ENCODE measurements around the gene MLEC. TPM values are rescaled to one million over a fixed set of nuclear protein-coding genes. Genes with fewer than 3 reads are reported as not detected.
A peak's percentile ranks its signal among the peaks of the same experiment; 100 is the strongest.

MLEC gene
- total RNA-seq, 1 donor from 2014 or later, result 115 TPM

GRCh38 chr12:120684523-120684932, 2.4 kb upstream of the MLEC start:
- peaks cover 10% of the 10 kb centered on the region for H3K4me1 ChIP-seq
- DNase-seq (no peak), ATAC-seq (no peak)
- no peak overlapping the region for H3K4me3 ChIP-seq
- no peak overlapping the region for H3K27ac ChIP-seq
- H3K9me3 ChIP-seq, result no peaks in the 10 kb centered on the region
- H3K27me3 ChIP-seq, result no peaks in the 10 kb centered on the region
- TF ChIP-seq, protein P1, sequence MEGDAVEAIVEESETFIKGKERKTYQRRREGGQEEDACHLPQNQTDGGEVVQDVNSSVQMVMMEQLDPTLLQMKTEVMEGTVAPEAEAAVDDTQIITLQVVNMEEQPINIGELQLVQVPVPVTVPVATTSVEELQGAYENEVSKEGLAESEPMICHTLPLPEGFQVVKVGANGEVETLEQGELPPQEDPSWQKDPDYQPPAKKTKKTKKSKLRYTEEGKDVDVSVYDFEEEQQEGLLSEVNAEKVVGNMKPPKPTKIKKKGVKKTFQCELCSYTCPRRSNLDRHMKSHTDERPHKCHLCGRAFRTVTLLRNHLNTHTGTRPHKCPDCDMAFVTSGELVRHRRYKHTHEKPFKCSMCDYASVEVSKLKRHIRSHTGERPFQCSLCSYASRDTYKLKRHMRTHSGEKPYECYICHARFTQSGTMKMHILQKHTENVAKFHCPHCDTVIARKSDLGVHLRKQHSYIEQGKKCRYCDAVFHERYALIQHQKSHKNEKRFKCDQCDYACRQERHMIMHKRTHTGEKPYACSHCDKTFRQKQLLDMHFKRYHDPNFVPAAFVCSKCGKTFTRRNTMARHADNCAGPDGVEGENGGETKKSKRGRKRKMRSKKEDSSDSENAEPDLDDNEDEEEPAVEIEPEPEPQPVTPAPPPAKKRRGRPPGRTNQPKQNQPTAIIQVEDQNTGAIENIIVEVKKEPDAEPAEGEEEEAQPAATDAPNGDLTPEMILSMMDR (IDR thresholded peaks at IDR 0.05), result no peak
- intact Hi-C loops (cut with DNase I), result no loop called here
- no peaks in the 10 kb centered on the region for H3K36me3 ChIP-seq

DNA sequence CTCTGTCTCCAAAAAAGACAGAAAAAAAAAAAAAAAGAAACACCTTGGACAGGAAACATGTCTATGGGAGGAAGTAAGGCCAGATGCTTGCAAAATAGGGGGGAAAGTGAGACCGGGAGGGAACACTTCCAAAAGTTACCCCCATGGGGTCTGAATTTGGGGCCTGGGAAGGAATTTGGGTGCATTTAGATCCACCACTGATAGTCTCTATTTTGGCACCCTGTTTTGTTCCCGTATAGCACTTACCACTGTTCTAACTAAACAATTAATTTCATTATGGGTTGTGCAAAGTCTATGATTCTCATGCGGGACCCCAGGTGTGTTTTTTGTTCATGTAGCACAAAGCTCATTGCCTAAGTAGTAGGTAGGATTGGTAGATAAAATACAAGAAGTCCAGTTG, 1.4 kb upstream of the MLEC start:
- H3K27ac ChIP-seq, result no peak overlapping the region
- no peak overlapping the region for H3K4me3 ChIP-seq
- peaks cover 20% of the 10 kb centered on the region for H3K4me1 ChIP-seq
- H3K36me3 ChIP-seq, result no peaks in the 10 kb centered on the region
- H3K27me3 ChIP-seq, result no peaks in the 10 kb centered on the region
- H3K9me3 ChIP-seq, result no peaks in the 10 kb centered on the region
- TF ChIP-seq, protein P1 (IDR thresholded peaks at IDR 0.05), result no peak
- DNase-seq, result no peak
- no peak for ATAC-seq
- intact Hi-C loops (cut with DNase I), result no loop called here

DNA sequence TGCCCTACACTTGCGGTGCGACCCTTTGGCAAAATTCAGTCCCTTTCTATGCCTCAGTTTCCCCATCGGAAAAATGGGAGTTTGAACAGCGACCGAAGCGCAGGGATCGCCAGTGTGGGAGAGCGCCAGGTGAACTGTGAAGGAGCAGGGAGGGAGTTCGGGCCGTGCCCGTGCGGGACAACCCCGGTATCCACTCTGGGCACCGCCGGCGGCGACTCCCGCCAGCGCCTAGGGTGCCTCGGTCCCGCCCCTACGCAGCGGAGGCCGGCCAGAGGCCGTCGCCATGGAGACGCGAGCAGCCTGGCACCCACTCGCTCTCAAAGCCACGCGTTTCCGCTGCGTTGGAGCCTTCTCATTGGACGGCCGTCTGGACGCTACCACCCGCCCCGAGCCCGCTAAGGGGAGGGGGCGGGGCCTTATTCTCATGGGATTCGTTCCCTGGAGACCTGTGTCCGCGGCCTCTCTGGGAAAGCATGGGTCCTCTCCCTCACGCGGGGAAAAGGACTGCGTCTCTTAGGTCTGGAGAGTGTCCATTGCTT, 729 bp upstream of the MLEC start:
- H3K36me3 ChIP-seq, result no peaks in the 10 kb centered on the region
- intact Hi-C loops (cut with DNase I), result no loop called here
- no peaks in the 10 kb centered on the region for H3K9me3 ChIP-seq
- DNase-seq (peak; percentile 99), ATAC-seq (peak; percentile 90)
- H3K4me3 ChIP-seq, result peak overlapping the region; percentile 91
- TF ChIP-seq, protein P1 (IDR thresholded peaks at IDR 0.05), result no peak
- H3K4me1 ChIP-seq, result peaks cover 20% of the 10 kb centered on the region
- peak overlapping the region; percentile 88 for H3K27ac ChIP-seq
- no peaks in the 10 kb centered on the region for H3K27me3 ChIP-seq

DNA sequence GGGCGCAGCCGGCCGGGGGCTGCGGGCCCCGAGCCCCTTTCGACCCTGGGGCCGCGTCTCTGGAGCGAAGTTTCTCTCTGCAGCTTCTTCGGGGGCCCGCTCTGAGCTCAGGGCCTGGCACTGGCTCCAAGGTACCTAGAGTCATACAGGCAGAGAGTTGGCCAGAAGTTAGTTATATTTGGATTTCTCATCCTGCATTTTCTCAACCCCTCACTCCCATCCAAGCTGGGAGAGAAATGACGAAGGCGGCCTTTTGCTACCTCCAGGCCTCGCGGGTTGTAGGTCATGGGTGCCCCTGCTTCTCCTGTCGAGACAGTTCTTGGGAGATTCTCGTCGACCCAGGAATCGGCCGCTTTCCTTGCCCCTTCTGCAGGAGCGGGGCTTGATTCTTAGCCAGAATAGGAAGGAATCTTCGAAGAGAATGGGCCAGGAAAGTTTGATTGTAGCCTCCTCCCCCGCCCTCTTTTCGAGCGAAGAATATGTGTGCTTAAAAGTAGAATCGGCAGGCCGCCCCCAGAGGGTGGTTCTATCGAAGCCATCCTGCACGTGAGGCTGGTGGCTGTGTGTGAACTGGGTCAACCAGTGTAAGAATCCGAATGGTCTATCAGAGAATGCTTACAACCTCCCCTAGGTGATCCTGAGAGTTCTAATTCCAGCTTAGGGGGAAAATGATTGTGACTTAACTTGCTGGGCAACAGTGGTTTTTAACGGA, 785 bp downstream of the MLEC start:
- TF ChIP-seq, protein P1 (IDR thresholded peaks at IDR 0.05), result no peak
- Histone ChIP-seq H3K4me3 (peak overlapping the region; percentile 91), H3K4me1 (peaks cover 20% of the 10 kb centered on the region), H3K36me3 (no peaks in the 10 kb centered on the region), H3K27ac (peak overlapping the region; percentile 88), H3K9me3 (no peaks in the 10 kb centered on the region), H3K27me3 (no peaks in the 10 kb centered on the region)
- no peak for ATAC-seq
- intact Hi-C loops (cut with DNase I), result no loop called here
- peak; percentile 66 for DNase-seq

DNA sequence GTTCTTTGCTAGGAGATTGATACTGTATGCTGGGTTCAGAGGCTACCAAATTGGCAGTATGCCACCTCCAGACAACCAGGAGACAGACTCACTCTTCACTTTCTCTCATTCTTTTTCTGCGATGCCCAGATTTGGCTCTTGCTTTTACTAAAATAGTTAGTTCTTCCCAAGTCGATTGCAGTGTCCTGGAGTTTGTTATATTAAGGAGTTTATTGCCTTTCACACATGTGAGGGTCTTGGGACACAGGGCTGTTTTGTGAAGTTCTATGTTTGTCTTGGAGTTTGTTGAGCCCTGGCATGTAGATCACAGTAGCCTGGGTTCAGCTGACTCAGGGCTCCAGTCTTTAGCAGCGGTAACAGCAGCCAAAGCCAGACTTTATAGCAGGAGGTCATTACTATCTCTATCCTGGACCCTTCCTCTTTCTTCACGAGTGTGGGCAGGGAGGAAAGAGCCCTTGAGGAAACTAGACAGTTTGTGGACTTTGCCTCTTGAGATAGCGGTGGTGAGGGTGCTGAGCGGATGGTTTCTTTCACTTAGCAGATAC, 1.6 kb downstream of the MLEC start:
- Histone ChIP-seq H3K27ac (peak overlapping the region; percentile 88), H3K9me3 (no peaks in the 10 kb centered on the region), H3K4me3 (peak overlapping the region; percentile 91), H3K36me3 (no peaks in the 10 kb centered on the region), H3K27me3 (no peaks in the 10 kb centered on the region), H3K4me1 (peaks cover 20% of the 10 kb centered on the region)
- TF ChIP-seq, protein P1 (IDR thresholded peaks at IDR 0.05), result no peak
- intact Hi-C loops (cut with DNase I), result no loop called here
- ATAC-seq, result no peak
- no peak for DNase-seq

Measured in upper lobe of right lung (tissue), 1 donor.